Activated T-helper 17 cell treated with anti-CD3 and anti-CD28 coated beads, Interleukin-2, amount 50 U/mL, for 72 hours (primary cell): ENCODE data around the gene TNFSF11. TPM values are rescaled to one million over a fixed set of nuclear protein-coding genes. Genes with fewer than 3 reads are reported as not detected.

Experiments used
- ATAC-seq: fragments of 150-1000 bp; cut with Tn5 transposase; replicated peaks from 2 replicates; pipeline ENCODE4 v1.10.0; 2021; ENCODE audit warnings: mild to moderate bottlenecking, moderate library complexity
- H3K27ac Mint-ChIP-seq: one replicate; pipeline ENCODE4 v1.8.0; 2022; ENCODE audit warnings: mixed read lengths
- H3K27me3 Mint-ChIP-seq: one replicate; pipeline ENCODE4 v1.8.0; 2022; ENCODE audit warnings: mixed read lengths
- H3K36me3 Mint-ChIP-seq: one replicate; pipeline ENCODE4 v1.8.0; 2022; ENCODE audit warnings: low read depth, mild to moderate bottlenecking, mixed read lengths
- H3K4me1 Mint-ChIP-seq: one replicate; pipeline ENCODE4 v1.8.0; 2022; ENCODE audit warnings: mixed read lengths
- H3K4me3 Mint-ChIP-seq: one replicate; pipeline ENCODE4 v1.8.0; 2022; ENCODE audit warnings: mild to moderate bottlenecking, mixed read lengths
- H3K9me3 Mint-ChIP-seq: one replicate; pipeline ENCODE4 v1.8.0; 2022; ENCODE audit warnings: mixed read lengths
- total RNA-seq, 2 donors: library from RNA; stranded (reverse); gene quantifications; one replicate each; pipeline ENCODE4 v1.2.3, GENCODE V29; 2022

TNFSF11 gene
- total RNA-seq, 2 donors from 2014 or later = 0.11 to 1.6 TPM

- H3K4me1 Mint-ChIP-seq = peaks cover 9% of the 10 kb centered on the region
- ATAC-seq = no peak
- H3K27ac Mint-ChIP-seq = no peak overlapping the region
- peaks cover 35% of the 10 kb centered on the region for H3K27me3 Mint-ChIP-seq
- H3K9me3 Mint-ChIP-seq = no peaks in the 10 kb centered on the region
- H3K36me3 Mint-ChIP-seq = no peaks in the 10 kb centered on the region
- no peak overlapping the region for H3K4me3 Mint-ChIP-seq
Observed at GRCh38 chr13:42577538-42577937, 3.6 kb downstream of the TNFSF11 start.

- Mint-ChIP-seq H3K4me1 (no peaks in the 10 kb centered on the region), H3K4me3 (no peak overlapping the region), H3K9me3 (no peaks in the 10 kb centered on the region), H3K27me3 (peaks cover 25% of the 10 kb centered on the region), H3K27ac (no peak overlapping the region), H3K36me3 (no peaks in the 10 kb centered on the region)
- no peak for ATAC-seq
Observed at GRCh38 chr13:42580644-42581043, 6.7 kb downstream of the TNFSF11 start.

- Mint-ChIP-seq H3K4me1 (no peaks in the 10 kb centered on the region), H3K4me3 (no peak overlapping the region), H3K9me3 (no peaks in the 10 kb centered on the region), H3K36me3 (no peaks in the 10 kb centered on the region), H3K27me3 (peaks cover 18% of the 10 kb centered on the region), H3K27ac (no peak overlapping the region)
- no peak for ATAC-seq
Observed at GRCh38 chr13:42581427-42581826, 7.5 kb downstream of the TNFSF11 start.

- H3K27me3 Mint-ChIP-seq = peaks cover 16% of the 10 kb centered on the region
- no peaks in the 10 kb centered on the region for H3K9me3 Mint-ChIP-seq
- no peaks in the 10 kb centered on the region for H3K4me1 Mint-ChIP-seq
- no peak overlapping the region for H3K27ac Mint-ChIP-seq
- H3K4me3 Mint-ChIP-seq = no peak overlapping the region
- H3K36me3 Mint-ChIP-seq = no peaks in the 10 kb centered on the region
- ATAC-seq = no peak
Observed at GRCh38 chr13:42591602-42592001, 17.6 kb downstream of the TNFSF11 start.

GRCh38 chr13:42592915-42593900 lies 19.3 kb downstream of the TNFSF11 start:
- Mint-ChIP-seq H3K9me3 (no peaks in the 10 kb centered on the region), H3K4me3 (no peak overlapping the region), H3K4me1 (no peaks in the 10 kb centered on the region), H3K36me3 (no peaks in the 10 kb centered on the region), H3K27ac (no peak overlapping the region), H3K27me3 (peaks cover 14% of the 10 kb centered on the region)
- no peak for ATAC-seq

- ATAC-seq = peak; percentile 43
- H3K4me1 Mint-ChIP-seq = no peaks in the 10 kb centered on the region
- no peaks in the 10 kb centered on the region for H3K36me3 Mint-ChIP-seq
- H3K27ac Mint-ChIP-seq = no peak overlapping the region
- no peak overlapping the region for H3K4me3 Mint-ChIP-seq
- no peaks in the 10 kb centered on the region for H3K9me3 Mint-ChIP-seq
- H3K27me3 Mint-ChIP-seq = peaks cover 21% of the 10 kb centered on the region
Observed at GRCh38 chr13:42594481-42595252, 20.7 kb downstream of the TNFSF11 start.

- Mint-ChIP-seq H3K9me3 (no peaks in the 10 kb centered on the region), H3K36me3 (no peaks in the 10 kb centered on the region), H3K27ac (no peak overlapping the region), H3K4me3 (no peak overlapping the region), H3K4me1 (no peaks in the 10 kb centered on the region), H3K27me3 (peaks cover 25% of the 10 kb centered on the region)
- no peak for ATAC-seq
Observed at GRCh38 chr13:42595253-42595571, 21.3 kb downstream of the TNFSF11 start.

GRCh38 chr13:42597505-42597904 lies 23.6 kb downstream of the TNFSF11 start:
- peaks cover 5% of the 10 kb centered on the region for H3K4me1 Mint-ChIP-seq
- no peaks in the 10 kb centered on the region for H3K36me3 Mint-ChIP-seq
- no peak overlapping the region for H3K4me3 Mint-ChIP-seq
- ATAC-seq = no peak
- peaks cover 19% of the 10 kb centered on the region for H3K27me3 Mint-ChIP-seq
- no peak overlapping the region for H3K27ac Mint-ChIP-seq
- no peaks in the 10 kb centered on the region for H3K9me3 Mint-ChIP-seq

GRCh38 chr13:42600943-42601342 lies 27.0 kb downstream of the TNFSF11 start:
- Mint-ChIP-seq H3K9me3 (no peaks in the 10 kb centered on the region), H3K36me3 (no peaks in the 10 kb centered on the region), H3K27me3 (peaks cover 12% of the 10 kb centered on the region), H3K27ac (peak overlapping the region; percentile 63), H3K4me3 (no peak overlapping the region), H3K4me1 (peaks cover 5% of the 10 kb centered on the region)
- peak; percentile 86 for ATAC-seq

GRCh38 chr13:42602906-42603305 lies 29.0 kb downstream of the TNFSF11 start:
- H3K4me3 Mint-ChIP-seq = no peak overlapping the region
- H3K27me3 Mint-ChIP-seq = peaks cover 15% of the 10 kb centered on the region
- ATAC-seq = no peak
- no peaks in the 10 kb centered on the region for H3K36me3 Mint-ChIP-seq
- H3K9me3 Mint-ChIP-seq = no peaks in the 10 kb centered on the region
- H3K27ac Mint-ChIP-seq = no peak overlapping the region
- H3K4me1 Mint-ChIP-seq = peaks cover 5% of the 10 kb centered on the region

- Mint-ChIP-seq H3K36me3 (no peaks in the 10 kb centered on the region), H3K27me3 (peaks cover 12% of the 10 kb centered on the region), H3K27ac (no peak overlapping the region), H3K4me3 (no peak overlapping the region), H3K9me3 (no peaks in the 10 kb centered on the region), H3K4me1 (peaks cover 5% of the 10 kb centered on the region)
- no peak for ATAC-seq
Observed at GRCh38 chr13:42603571-42603970, 29.6 kb downstream of the TNFSF11 start.

GRCh38 chr13:42607546-42607945 lies 33.6 kb downstream of the TNFSF11 start:
- no peaks in the 10 kb centered on the region for H3K36me3 Mint-ChIP-seq
- H3K4me3 Mint-ChIP-seq = no peak overlapping the region
- H3K4me1 Mint-ChIP-seq = no peaks in the 10 kb centered on the region
- no peak overlapping the region for H3K27ac Mint-ChIP-seq
- H3K27me3 Mint-ChIP-seq = peaks cover 12% of the 10 kb centered on the region
- H3K9me3 Mint-ChIP-seq = no peaks in the 10 kb centered on the region
- no peak for ATAC-seq

- H3K9me3 Mint-ChIP-seq = no peaks in the 10 kb centered on the region
- H3K36me3 Mint-ChIP-seq = no peaks in the 10 kb centered on the region
- no peak for ATAC-seq
- no peaks in the 10 kb centered on the region for H3K4me1 Mint-ChIP-seq
- H3K4me3 Mint-ChIP-seq = no peak overlapping the region
- no peak overlapping the region for H3K27ac Mint-ChIP-seq
- H3K27me3 Mint-ChIP-seq = peaks cover 18% of the 10 kb centered on the region
Observed at GRCh38 chr13:42610649-42611048, 36.7 kb downstream of the TNFSF11 start.

GRCh38 chr13:42611086-42611779 lies 37.3 kb downstream of the TNFSF11 start:
- no peak overlapping the region for H3K27ac Mint-ChIP-seq
- H3K9me3 Mint-ChIP-seq = no peaks in the 10 kb centered on the region
- peaks cover 18% of the 10 kb centered on the region for H3K27me3 Mint-ChIP-seq
- H3K36me3 Mint-ChIP-seq = no peaks in the 10 kb centered on the region
- H3K4me3 Mint-ChIP-seq = no peak overlapping the region
- no peaks in the 10 kb centered on the region for H3K4me1 Mint-ChIP-seq
- ATAC-seq = no peak
